K562 (cell line): ENCODE data around the gene POLR3A.

Experiments used
- HNRNPH1 ChIP-seq: fragments of 200-400 bp; formaldehyde crosslinking; optimal IDR thresholded peaks from 2 replicates; pipeline ENCODE3; 2017; ENCODE audit warnings: low read depth, mild to moderate bottlenecking, low read length, moderate library complexity
- RFX5 ChIP-seq: IDR thresholded peaks from 2 replicates; pipeline ENCODE4 v1.6.1; 2011; ENCODE audit warnings: low read depth, mild to moderate bottlenecking, improper control_type of control experiment, low read length

DNA sequence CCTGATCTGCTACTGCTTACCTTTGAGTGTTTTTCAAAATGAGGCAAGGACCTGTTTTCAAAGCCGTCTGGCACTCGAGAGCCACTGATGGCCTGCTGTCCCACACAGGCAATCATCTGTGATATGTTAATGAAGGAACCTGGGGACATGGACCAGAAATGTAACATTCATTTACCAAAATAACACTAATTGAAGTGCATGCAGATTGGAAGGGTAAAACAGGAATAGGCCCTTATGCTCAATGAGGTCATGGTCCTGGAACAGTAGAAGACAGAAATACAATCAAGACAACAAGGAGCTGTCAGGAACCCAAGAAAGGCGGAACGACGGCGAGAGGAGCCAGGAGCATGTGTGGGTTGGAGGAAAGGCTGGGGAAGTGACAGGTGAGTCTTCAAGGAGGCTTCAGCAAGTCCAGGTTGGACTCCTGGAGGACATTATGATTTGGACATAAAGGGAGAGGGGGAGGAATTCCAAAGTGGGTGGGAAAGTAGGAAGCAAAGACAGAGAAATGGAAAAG, 28.3 kb downstream of the POLR3A start:
- TF ChIP-seq RFX5 (no peak), HNRNPH1 (no peak)
